ENCODE measurements around the gene CPED1. TPM values are rescaled to one million over a fixed set of nuclear protein-coding genes. Genes with fewer than 3 reads are reported as not detected.
A peak's percentile ranks its signal among the peaks of the same experiment; 100 is the strongest.
"Not testable (repeated sequence)": the region's sequence is repeated elsewhere in the genome, so short reads cannot be mapped to it uniquely, and the experiment has no call there.

Gene CPED1
- total RNA-seq, 2 donors from 2014 or later: not detected

DNA sequence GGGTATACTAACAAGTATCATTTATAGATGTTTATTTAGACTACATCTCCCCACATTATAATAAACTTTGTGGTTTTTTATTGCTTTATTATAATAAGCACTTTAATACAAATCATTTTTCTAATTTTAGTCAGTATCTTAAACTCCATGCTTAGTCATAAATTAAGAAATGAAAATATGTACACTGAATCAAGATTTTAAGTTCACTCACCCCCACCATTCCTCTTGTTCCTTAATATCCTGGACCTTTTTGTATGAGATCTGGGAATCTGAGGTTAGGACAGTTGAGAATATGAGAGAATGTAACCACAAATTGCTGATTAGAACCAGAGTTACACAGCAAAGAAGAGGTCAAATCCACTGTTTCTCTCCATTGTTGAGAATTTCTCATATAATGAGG is 246.7 kb downstream of the CPED1 start:
- no peak for ATAC-seq (replicated peaks)
- peaks cover 14% of the 10 kb centered on the region for H3K27me3 Mint-ChIP-seq
- no peaks in the 10 kb centered on the region for H3K4me1 Mint-ChIP-seq
- no peak overlapping the region for H3K4me3 Mint-ChIP-seq
- no peaks in the 10 kb centered on the region for H3K36me3 Mint-ChIP-seq (ENCODE audit: low read depth)
- no peak overlapping the region for H3K27ac Mint-ChIP-seq
- H3K9me3 Mint-ChIP-seq: no peaks in the 10 kb centered on the region

DNA sequence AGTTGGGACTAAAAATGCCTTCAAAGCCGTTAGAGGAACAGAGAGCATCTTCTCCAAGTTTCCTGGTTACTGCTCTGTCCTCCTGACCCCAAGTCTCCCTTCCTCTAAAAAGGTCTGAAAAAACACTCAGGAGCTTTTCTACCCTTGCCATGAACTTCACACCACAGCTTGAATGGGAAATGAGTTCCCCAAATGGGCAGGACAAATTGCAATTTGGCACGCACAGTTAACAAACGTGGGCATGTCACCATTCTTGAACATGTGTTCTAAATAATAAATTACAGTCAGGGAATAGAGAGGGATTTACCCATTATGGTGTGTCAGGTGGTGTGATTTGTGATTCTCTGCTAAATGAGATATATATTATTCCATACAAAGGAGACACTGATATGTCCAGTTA is 249.1 kb downstream of the CPED1 start:
- H3K36me3 Mint-ChIP-seq (ENCODE audit: low read depth): no peaks in the 10 kb centered on the region
- no peak overlapping the region for H3K27ac Mint-ChIP-seq
- no peaks in the 10 kb centered on the region for H3K9me3 Mint-ChIP-seq
- peaks cover 3% of the 10 kb centered on the region for H3K27me3 Mint-ChIP-seq
- H3K4me1 Mint-ChIP-seq: no peaks in the 10 kb centered on the region
- ATAC-seq (replicated peaks): no peak
- no peak overlapping the region for H3K4me3 Mint-ChIP-seq

DNA sequence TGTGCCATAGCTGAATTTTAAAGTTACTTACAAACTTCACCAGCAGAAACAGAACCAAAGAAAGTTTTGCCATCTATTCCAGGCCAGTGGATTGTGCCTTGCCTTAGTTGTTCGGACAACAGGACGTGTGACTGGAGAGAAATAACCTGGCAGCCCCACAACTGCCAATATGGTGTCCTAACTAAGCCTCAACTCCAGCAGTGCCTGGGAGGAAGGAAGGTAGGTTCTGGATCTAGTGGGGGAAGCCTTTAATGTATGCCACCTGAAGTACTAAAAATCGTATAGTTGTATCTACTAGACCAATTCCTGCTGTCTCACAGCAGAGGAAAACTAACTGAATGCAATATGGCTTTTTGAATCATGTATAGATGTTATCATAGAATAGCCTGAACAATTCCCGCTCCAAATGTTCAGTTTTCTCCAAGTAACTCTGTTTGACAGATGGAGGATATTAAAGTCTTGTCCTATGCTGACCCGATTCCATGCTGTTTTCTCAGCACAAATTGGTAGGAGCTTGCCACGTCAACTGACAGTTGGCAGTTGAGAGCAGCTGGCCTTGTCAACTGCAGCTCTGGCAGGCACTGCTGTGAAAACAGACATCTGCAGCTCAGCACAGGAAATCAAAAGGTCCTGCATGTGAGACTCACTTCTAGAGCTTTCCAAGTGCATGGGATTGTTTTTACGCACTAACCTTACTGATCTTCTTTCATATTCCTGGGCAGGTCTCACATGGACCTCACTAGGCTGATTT is 255.8 kb downstream of the CPED1 start:
- H3K27me3 Mint-ChIP-seq: no peaks in the 10 kb centered on the region
- peaks cover 4% of the 10 kb centered on the region for H3K9me3 Mint-ChIP-seq
- no peak overlapping the region for H3K27ac Mint-ChIP-seq
- ATAC-seq (replicated peaks): no peak
- no peaks in the 10 kb centered on the region for H3K36me3 Mint-ChIP-seq (ENCODE audit: low read depth)
- no peak overlapping the region for H3K4me3 Mint-ChIP-seq
- H3K4me1 Mint-ChIP-seq: no peaks in the 10 kb centered on the region

GRCh38 chr7:121251367-121251766 is 262.9 kb downstream of the CPED1 start:
- H3K36me3 Mint-ChIP-seq (ENCODE audit: low read depth); H3K27ac Mint-ChIP-seq; ATAC-seq (replicated peaks); H3K4me1 Mint-ChIP-seq; H3K27me3 Mint-ChIP-seq; H3K4me3 Mint-ChIP-seq; H3K9me3 Mint-ChIP-seq: not testable (repeated sequence)

GRCh38 chr7:121252523-121253235 is 264.2 kb downstream of the CPED1 start:
- not testable (repeated sequence) for H3K36me3 Mint-ChIP-seq (ENCODE audit: low read depth); H3K4me1 Mint-ChIP-seq; H3K27ac Mint-ChIP-seq; H3K9me3 Mint-ChIP-seq; H3K27me3 Mint-ChIP-seq; H3K4me3 Mint-ChIP-seq; ATAC-seq (replicated peaks)

GRCh38 chr7:121259826-121260225 is 271.3 kb downstream of the CPED1 start:
- Mint-ChIP-seq H3K4me1 (no peaks in the 10 kb centered on the region), H3K9me3 (peaks cover 4% of the 10 kb centered on the region), H3K4me3 (no peak overlapping the region), H3K27ac (no peak overlapping the region), H3K27me3 (peaks cover 5% of the 10 kb centered on the region), H3K36me3 (ENCODE audit: low read depth) (no peaks in the 10 kb centered on the region)
- no peak for ATAC-seq (replicated peaks)

DNA sequence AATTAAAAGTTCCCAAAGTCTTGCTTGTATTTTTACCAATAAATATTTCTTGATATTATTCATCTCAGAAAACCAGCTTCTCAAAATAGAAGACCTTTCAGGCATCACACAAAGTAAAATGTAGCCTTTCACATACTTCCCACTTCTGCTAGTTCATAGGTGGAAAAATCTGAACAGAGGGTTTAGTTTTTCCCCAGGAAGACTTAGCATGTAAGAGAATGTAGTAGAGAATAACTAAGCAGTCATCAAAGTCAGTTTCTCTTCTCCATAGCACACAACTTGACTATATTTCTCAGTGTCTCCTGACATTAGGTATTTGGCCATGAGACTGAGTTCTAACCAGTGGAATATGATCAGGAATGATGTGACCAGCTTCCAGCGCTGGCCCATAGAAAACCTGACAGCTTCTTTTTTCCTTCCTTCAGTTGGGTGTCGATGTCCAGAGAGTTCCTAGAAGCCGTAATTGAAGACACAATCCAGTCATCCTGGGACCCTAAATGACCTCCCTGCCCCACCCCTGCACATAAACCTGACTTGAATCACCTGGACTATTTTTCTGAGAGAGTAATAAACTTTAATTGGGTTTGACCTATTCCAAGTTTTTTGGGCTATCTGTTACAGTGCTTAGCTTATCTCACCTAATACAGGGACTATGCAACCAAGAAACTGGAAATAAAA is 272.8 kb downstream of the CPED1 start:
- Mint-ChIP-seq H3K27me3 (peaks cover 10% of the 10 kb centered on the region), H3K4me3 (no peak overlapping the region), H3K36me3 (ENCODE audit: low read depth) (no peaks in the 10 kb centered on the region), H3K27ac (no peak overlapping the region), H3K9me3 (peaks cover 4% of the 10 kb centered on the region), H3K4me1 (no peaks in the 10 kb centered on the region)
- no peak for ATAC-seq (replicated peaks)

DNA sequence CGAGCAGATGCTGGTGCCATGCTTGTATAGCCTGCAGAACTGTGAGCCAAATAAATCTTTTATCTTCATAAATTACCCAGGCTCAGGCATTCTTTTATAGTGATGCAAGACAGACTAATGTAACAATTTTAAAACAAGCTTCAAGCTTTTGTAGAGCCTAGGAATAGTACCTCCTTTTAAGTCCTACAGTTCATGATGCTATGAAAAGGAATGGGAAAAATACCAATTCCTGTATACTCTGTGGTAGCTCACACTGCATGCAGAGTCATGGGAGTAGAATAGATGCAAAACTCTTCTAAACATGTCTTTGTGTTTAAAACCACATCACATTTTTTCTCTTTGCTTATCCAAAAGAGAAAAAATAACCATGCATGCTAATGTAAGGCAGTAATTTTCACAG is 273.7 kb downstream of the CPED1 start:
- no peak overlapping the region for H3K27ac Mint-ChIP-seq
- no peaks in the 10 kb centered on the region for H3K36me3 Mint-ChIP-seq (ENCODE audit: low read depth)
- no peak overlapping the region for H3K4me3 Mint-ChIP-seq
- ATAC-seq (replicated peaks): no peak
- no peaks in the 10 kb centered on the region for H3K9me3 Mint-ChIP-seq
- no peaks in the 10 kb centered on the region for H3K4me1 Mint-ChIP-seq
- H3K27me3 Mint-ChIP-seq: peaks cover 10% of the 10 kb centered on the region

DNA sequence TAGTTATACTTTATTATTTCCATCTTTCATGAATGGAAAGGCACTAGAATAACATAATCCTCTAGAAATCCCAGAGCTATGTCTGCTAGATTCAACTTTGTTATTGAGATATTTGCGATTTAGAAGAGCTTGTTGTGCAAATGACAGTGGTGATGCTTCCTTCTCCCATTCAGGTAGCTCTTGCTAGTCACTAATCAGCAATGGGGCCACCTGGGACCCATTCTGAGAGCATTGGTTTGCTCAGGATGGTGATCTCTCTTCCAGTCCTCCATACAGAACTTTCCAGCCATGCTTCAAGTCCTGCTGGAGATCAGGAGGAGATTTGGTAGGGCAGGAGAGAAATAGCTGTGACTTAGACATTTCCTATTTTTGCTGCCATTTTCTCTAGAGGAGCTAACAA is 274.5 kb downstream of the CPED1 start:
- Mint-ChIP-seq H3K9me3 (no peaks in the 10 kb centered on the region), H3K4me3 (no peak overlapping the region), H3K27ac (no peak overlapping the region), H3K27me3 (peaks cover 10% of the 10 kb centered on the region), H3K4me1 (no peaks in the 10 kb centered on the region), H3K36me3 (ENCODE audit: low read depth) (no peaks in the 10 kb centered on the region)
- ATAC-seq (replicated peaks): no peak

GRCh38 chr7:121266307-121266894 is 277.9 kb downstream of the CPED1 start:
- H3K4me1 Mint-ChIP-seq: no peaks in the 10 kb centered on the region
- H3K36me3 Mint-ChIP-seq (ENCODE audit: low read depth): no peaks in the 10 kb centered on the region
- no peak overlapping the region for H3K27ac Mint-ChIP-seq
- H3K9me3 Mint-ChIP-seq: no peaks in the 10 kb centered on the region
- ATAC-seq (replicated peaks): no peak
- H3K4me3 Mint-ChIP-seq: no peak overlapping the region
- H3K27me3 Mint-ChIP-seq: peaks cover 13% of the 10 kb centered on the region

DNA sequence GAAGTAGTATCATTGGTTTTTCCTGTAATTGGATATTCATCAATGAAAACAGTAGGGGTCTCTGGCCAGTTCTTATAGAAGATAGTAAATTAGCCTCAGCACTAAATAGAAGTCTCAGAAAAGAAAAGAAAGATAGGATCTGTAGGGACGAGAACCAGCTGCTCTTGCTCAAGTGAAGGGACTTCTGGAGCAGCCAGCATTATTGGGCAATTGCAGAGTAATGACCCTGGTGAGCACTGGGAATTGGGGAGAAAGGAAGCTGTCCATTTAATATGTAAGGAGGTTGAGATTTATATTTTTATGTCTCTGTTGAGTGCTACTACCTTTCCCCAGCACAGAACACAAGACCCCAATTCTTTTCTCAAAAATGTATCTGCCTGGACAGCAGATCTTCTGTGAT is 279.1 kb downstream of the CPED1 start:
- Mint-ChIP-seq H3K4me1 (no peaks in the 10 kb centered on the region), H3K27me3 (peaks cover 15% of the 10 kb centered on the region), H3K36me3 (ENCODE audit: low read depth) (no peaks in the 10 kb centered on the region), H3K27ac (no peak overlapping the region), H3K4me3 (no peak overlapping the region), H3K9me3 (no peaks in the 10 kb centered on the region)
- no peak for ATAC-seq (replicated peaks)

DNA sequence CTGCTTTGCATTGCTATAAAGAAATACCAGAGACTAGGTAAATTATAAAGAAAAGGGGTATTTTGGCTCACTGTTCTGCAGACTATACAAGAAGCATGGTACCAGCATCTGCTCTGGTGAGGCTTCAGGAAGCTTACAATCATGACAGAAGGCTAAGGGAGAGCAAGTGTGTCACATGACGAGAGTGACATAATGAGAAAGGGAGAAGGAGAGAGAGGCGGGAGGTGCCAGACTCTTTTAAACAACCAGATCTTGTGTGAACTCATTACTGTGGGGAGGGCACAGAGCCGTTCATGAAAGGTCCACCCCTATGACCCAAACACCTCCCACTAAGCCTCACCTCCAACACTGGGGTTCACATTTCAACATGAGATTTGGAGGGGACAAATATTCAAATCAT is 281.3 kb downstream of the CPED1 start:
- Mint-ChIP-seq H3K4me1 (no peaks in the 10 kb centered on the region), H3K9me3 (no peaks in the 10 kb centered on the region), H3K27me3 (peaks cover 12% of the 10 kb centered on the region), H3K36me3 (ENCODE audit: low read depth) (no peaks in the 10 kb centered on the region), H3K4me3 (no peak overlapping the region), H3K27ac (no peak overlapping the region)
- no peak for ATAC-seq (replicated peaks)

GRCh38 chr7:121271098-121271497 is 282.6 kb downstream of the CPED1 start:
- Mint-ChIP-seq H3K27me3 (peaks cover 9% of the 10 kb centered on the region), H3K9me3 (no peaks in the 10 kb centered on the region), H3K4me1 (no peaks in the 10 kb centered on the region), H3K4me3 (no peak overlapping the region), H3K27ac (no peak overlapping the region), H3K36me3 (ENCODE audit: low read depth) (no peaks in the 10 kb centered on the region)
- no peak for ATAC-seq (replicated peaks)

DNA sequence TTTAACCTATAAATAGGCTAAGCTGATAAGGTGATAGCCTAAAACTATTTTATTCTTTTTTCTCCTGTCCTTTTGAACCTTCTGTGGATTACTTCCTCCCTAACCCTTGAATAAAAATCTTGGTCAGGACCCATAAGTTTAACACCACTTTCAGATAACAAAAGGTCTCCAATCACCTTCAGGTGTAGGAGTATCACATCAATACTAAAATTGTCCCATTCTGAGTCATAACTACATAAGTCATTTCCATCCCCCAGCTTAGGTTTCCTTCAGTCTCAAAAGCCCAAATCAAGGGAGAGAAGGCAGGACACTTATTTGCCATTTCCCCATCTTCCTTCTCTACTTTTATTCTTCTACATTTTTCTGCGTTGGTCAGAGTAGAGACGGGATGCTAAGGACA is 283.4 kb downstream of the CPED1 start:
- no peak overlapping the region for H3K4me3 Mint-ChIP-seq
- ATAC-seq (replicated peaks): peak; percentile 21
- H3K27me3 Mint-ChIP-seq: peaks cover 14% of the 10 kb centered on the region
- H3K36me3 Mint-ChIP-seq (ENCODE audit: low read depth): no peaks in the 10 kb centered on the region
- H3K9me3 Mint-ChIP-seq: no peaks in the 10 kb centered on the region
- H3K27ac Mint-ChIP-seq: no peak overlapping the region
- H3K4me1 Mint-ChIP-seq: no peaks in the 10 kb centered on the region

- Mint-ChIP-seq H3K36me3 (ENCODE audit: low read depth) (no peaks in the 10 kb centered on the region), H3K27me3 (peaks cover 19% of the 10 kb centered on the region), H3K4me1 (no peaks in the 10 kb centered on the region), H3K27ac (no peak overlapping the region), H3K4me3 (no peak overlapping the region), H3K9me3 (no peaks in the 10 kb centered on the region)
- ATAC-seq (replicated peaks): no peak
Measured at GRCh38 chr7:121272676-121273075, 284.2 kb downstream of the CPED1 start.
